SK-MEL-5 (cell line): ENCODE results near the gene LRIT3. TPM values are rescaled to one million over a fixed set of nuclear protein-coding genes. Genes with fewer than 3 reads are reported as not detected.

Source experiments
- total RNA-seq: library from RNA; depleted of rRNA; stranded (reverse); fragments of >200 nt; shearing (Covaris generic); gene quantifications from 2 replicates; pipeline ENCODE4 v1.2.3, GENCODE V29; 2014; rRNA removed

Gene LRIT3
- total RNA-seq, 1 experiment from 2014 or later = not detected

Other genes with a start within 250 kb of the LRIT3 start
- gene CASP6, start 144.7 kb upstream of the LRIT3 start, total RNA-seq = 9.4 and 13.3 TPM in 2 replicates
- 5.7 and 8.0 TPM in 2 replicates for gene PLA2G12A, start 118.0 kb upstream of the LRIT3 start, total RNA-seq
- gene CFI, start 46.1 kb upstream of the LRIT3 start, total RNA-seq = 0.26 and 0.69 TPM in 2 replicates
- gene GAR1, start 32.3 kb upstream of the LRIT3 start, total RNA-seq = 9.9 and 10.6 TPM in 2 replicates
- not detected in 2 replicates for gene RRH, start 20.1 kb upstream of the LRIT3 start, total RNA-seq
- 1.4 TPM in 2 replicates for gene EGF, start 64.8 kb downstream of the LRIT3 start, total RNA-seq